OCI-LY1 (cell line): Measurements from ENCODE around the gene CEP290.

Source experiments
- EZH2 ChIP-seq: fragments of 200-600 bp; sonication (generic), shearing (Covaris generic); IDR thresholded peaks from 2 replicates; pipeline ENCODE4 v1.8.0; 2017; ENCODE audit warnings: borderline replicate concordance, mixed run types, mild to moderate bottlenecking, antibody characterized with exemption, low read length, moderate library complexity, mixed read lengths
- TF ChIP-seq, protein P1 (sequence below): fragments of 200-600 bp; sonication (generic), shearing (Covaris generic); IDR thresholded peaks from 2 replicates; pipeline ENCODE4 v1.5.1; 2017; ENCODE audit warnings: mild to moderate bottlenecking, antibody characterized with exemption, low read length, moderate library complexity, mixed read lengths

DNA sequence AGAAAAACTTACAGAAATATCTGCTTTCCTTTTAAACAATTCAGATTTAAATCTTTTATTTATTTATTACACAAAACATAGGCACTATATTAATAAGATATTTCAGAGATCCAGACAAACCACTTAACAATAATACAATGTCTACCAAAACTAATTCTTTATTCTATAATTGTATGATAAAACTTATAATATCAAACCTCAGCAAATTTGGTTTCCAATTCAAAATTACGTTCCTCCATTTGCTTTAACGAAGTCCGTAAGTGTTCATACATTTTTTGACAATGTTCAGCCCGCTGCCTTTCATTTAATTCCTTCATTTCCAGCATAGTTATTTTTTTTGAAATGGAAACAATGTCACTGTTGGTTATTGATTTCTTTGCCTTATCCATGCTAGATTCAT lies 48.3 kb downstream of the CEP290 start:
- TF ChIP-seq, protein P1, sequence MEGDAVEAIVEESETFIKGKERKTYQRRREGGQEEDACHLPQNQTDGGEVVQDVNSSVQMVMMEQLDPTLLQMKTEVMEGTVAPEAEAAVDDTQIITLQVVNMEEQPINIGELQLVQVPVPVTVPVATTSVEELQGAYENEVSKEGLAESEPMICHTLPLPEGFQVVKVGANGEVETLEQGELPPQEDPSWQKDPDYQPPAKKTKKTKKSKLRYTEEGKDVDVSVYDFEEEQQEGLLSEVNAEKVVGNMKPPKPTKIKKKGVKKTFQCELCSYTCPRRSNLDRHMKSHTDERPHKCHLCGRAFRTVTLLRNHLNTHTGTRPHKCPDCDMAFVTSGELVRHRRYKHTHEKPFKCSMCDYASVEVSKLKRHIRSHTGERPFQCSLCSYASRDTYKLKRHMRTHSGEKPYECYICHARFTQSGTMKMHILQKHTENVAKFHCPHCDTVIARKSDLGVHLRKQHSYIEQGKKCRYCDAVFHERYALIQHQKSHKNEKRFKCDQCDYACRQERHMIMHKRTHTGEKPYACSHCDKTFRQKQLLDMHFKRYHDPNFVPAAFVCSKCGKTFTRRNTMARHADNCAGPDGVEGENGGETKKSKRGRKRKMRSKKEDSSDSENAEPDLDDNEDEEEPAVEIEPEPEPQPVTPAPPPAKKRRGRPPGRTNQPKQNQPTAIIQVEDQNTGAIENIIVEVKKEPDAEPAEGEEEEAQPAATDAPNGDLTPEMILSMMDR: no peak
- TF ChIP-seq EZH2: no peak
